HEK293 (cell line): Measurements from ENCODE around the gene CMBL.
A peak's percentile ranks its signal among the peaks of the same experiment; 100 is the strongest.

ENCODE experiments used
- AEBP2 ChIP-seq: fragments of 450-650 bp; formaldehyde crosslinking; IDR thresholded peaks from 2 replicates; pipeline ENCODE4 v1.5.1; 2016; ENCODE audit warnings: missing biosample characterization, missing genetic modification characterization, borderline replicate concordance
- GFI1B ChIP-seq: fragments of 450-650 bp; formaldehyde crosslinking; IDR thresholded peaks from 2 replicates; pipeline ENCODE4 v1.5.1; 2016; ENCODE audit warnings: missing biosample characterization, missing genetic modification characterization
- HOXD13 ChIP-seq: sonication (generic); formaldehyde crosslinking; IDR thresholded peaks from 2 replicates; pipeline ENCODE4 v1.8.0; 2022; ENCODE audit warnings: missing genetic modification reagents, borderline replicate concordance
- KLF16 ChIP-seq: fragments of 450-650 bp; formaldehyde crosslinking; IDR thresholded peaks from 2 replicates; pipeline ENCODE4 v1.5.1; 2017; ENCODE audit warnings: missing biosample characterization, missing genetic modification characterization
- OSR2 ChIP-seq: fragments of 450-650 bp; formaldehyde crosslinking; IDR thresholded peaks from 2 replicates; pipeline ENCODE4 v1.5.1; 2016; ENCODE audit warnings: missing biosample characterization, missing genetic modification characterization
- REPIN1 ChIP-seq: fragments of 450-650 bp; formaldehyde crosslinking; IDR thresholded peaks from 2 replicates; pipeline ENCODE4 v1.5.1; 2017; ENCODE audit warnings: missing biosample characterization, missing genetic modification characterization, low read depth
- SCRT1 ChIP-seq: fragments of 450-650 bp; formaldehyde crosslinking; IDR thresholded peaks from 2 replicates; pipeline ENCODE4 v1.5.1; 2016; ENCODE audit warnings: missing biosample characterization, missing genetic modification characterization, borderline replicate concordance
- SCRT2 ChIP-seq: fragments of 450-650 bp; formaldehyde crosslinking; IDR thresholded peaks from 2 replicates; pipeline ENCODE4 v1.5.1; 2016; ENCODE audit warnings: missing biosample characterization, missing genetic modification characterization
- SP3 ChIP-seq: fragments of 450-650 bp; formaldehyde crosslinking; IDR thresholded peaks from 2 replicates; pipeline ENCODE4 v1.5.1; 2016; ENCODE audit warnings: missing biosample characterization, missing genetic modification characterization
- YY2 ChIP-seq: fragments of 450-650 bp; formaldehyde crosslinking; IDR thresholded peaks from 2 replicates; pipeline ENCODE4 v1.5.1; 2016; ENCODE audit warnings: missing biosample characterization, missing genetic modification characterization
- ZBTB26 ChIP-seq: fragments of 450-650 bp; formaldehyde crosslinking; optimal IDR thresholded peaks from 2 replicates; pipeline ENCODE3; 2016; ENCODE audit warnings: missing biosample characterization, mild to moderate bottlenecking, missing genetic modification characterization
- ZBTB8A ChIP-seq: fragments of 450-650 bp; formaldehyde crosslinking; IDR thresholded peaks from 2 replicates; pipeline ENCODE4 v1.5.1; 2016; ENCODE audit warnings: missing biosample characterization, missing genetic modification characterization
- ZFP41 ChIP-seq: fragments of 450-650 bp; formaldehyde crosslinking; IDR thresholded peaks from 2 replicates; pipeline ENCODE4 v1.5.1; 2016; ENCODE audit warnings: missing biosample characterization, missing genetic modification characterization, borderline replicate concordance
- ZNF121 ChIP-seq: fragments of 450-650 bp; formaldehyde crosslinking; IDR thresholded peaks from 2 replicates; pipeline ENCODE4 v1.5.1; 2016; ENCODE audit warnings: missing biosample characterization, missing genetic modification characterization
- ZNF18 ChIP-seq: fragments of 450-650 bp; formaldehyde crosslinking; IDR thresholded peaks from 2 replicates; pipeline ENCODE4 v1.5.1; 2016; ENCODE audit warnings: missing biosample characterization, missing genetic modification characterization
- ZNF202 ChIP-seq: fragments of 450-650 bp; formaldehyde crosslinking; IDR thresholded peaks from 2 replicates; pipeline ENCODE4 v1.5.1; 2016; ENCODE audit warnings: missing biosample characterization, missing genetic modification characterization, borderline replicate concordance
- ZNF221 ChIP-seq: fragments of 450-650 bp; formaldehyde crosslinking; IDR thresholded peaks from 2 replicates; pipeline ENCODE4 v1.5.1; 2017; ENCODE audit warnings: missing biosample characterization, missing genetic modification characterization, borderline replicate concordance
- ZNF239 ChIP-seq: fragments of 450-650 bp; formaldehyde crosslinking; IDR thresholded peaks from 2 replicates; pipeline ENCODE4 v1.5.1; 2016; ENCODE audit warnings: missing biosample characterization, missing genetic modification characterization
- ZNF324 ChIP-seq: fragments of 450-650 bp; formaldehyde crosslinking; IDR thresholded peaks from 2 replicates; pipeline ENCODE4 v1.5.1; 2016; ENCODE audit warnings: missing biosample characterization, missing genetic modification characterization
- ZNF362 ChIP-seq: fragments of 450-650 bp; formaldehyde crosslinking; IDR thresholded peaks from 2 replicates; pipeline ENCODE4 v1.5.1; 2016; ENCODE audit warnings: missing biosample characterization, missing genetic modification characterization
- ZNF366 ChIP-seq: fragments of 450-650 bp; formaldehyde crosslinking; conservative IDR thresholded peaks from 2 replicates; pipeline ENCODE4 v1.5.1; 2016; ENCODE audit warnings: missing biosample characterization, missing genetic modification characterization
- ZNF398 ChIP-seq: fragments of 450-650 bp; formaldehyde crosslinking; IDR thresholded peaks from 2 replicates; pipeline ENCODE4 v1.5.1; 2017; ENCODE audit warnings: missing biosample characterization, missing genetic modification characterization
- ZNF433 ChIP-seq: fragments of 450-650 bp; formaldehyde crosslinking; IDR thresholded peaks from 2 replicates; pipeline ENCODE4 v1.5.1; 2016; ENCODE audit warnings: missing biosample characterization, missing genetic modification characterization, low read depth
- ZNF501 ChIP-seq: fragments of 450-650 bp; formaldehyde crosslinking; IDR thresholded peaks from 2 replicates; pipeline ENCODE4 v1.5.1; 2016; ENCODE audit warnings: missing biosample characterization, missing genetic modification characterization
- ZNF513 ChIP-seq: fragments of 450-650 bp; IDR thresholded peaks from 2 replicates; pipeline ENCODE4 v1.5.1; 2018; ENCODE audit warnings: missing biosample characterization, missing genetic modification characterization
- ZNF548 ChIP-seq: fragments of 450-650 bp; formaldehyde crosslinking; IDR thresholded peaks from 2 replicates; pipeline ENCODE4 v1.5.1; 2016; ENCODE audit warnings: missing biosample characterization, missing genetic modification characterization
- ZNF555 ChIP-seq: fragments of 450-650 bp; formaldehyde crosslinking; conservative IDR thresholded peaks from 2 replicates; pipeline ENCODE4 v1.5.1; 2017; ENCODE audit warnings: missing biosample characterization, mild to moderate bottlenecking, missing genetic modification characterization, inconsistent platforms
- ZNF561 ChIP-seq: fragments of 450-650 bp; IDR thresholded peaks from 2 replicates; pipeline ENCODE4 v1.5.1; 2018; ENCODE audit warnings: missing biosample characterization, missing genetic modification characterization, borderline replicate concordance
- ZNF596 ChIP-seq: fragments of 450-650 bp; IDR thresholded peaks from 2 replicates; pipeline ENCODE4 v1.5.0; 2018; ENCODE audit warnings: missing biosample characterization, mild to moderate bottlenecking, missing genetic modification characterization, moderate library complexity
- ZNF626 ChIP-seq: fragments of 450-650 bp; sonication (Bioruptor Pico); formaldehyde crosslinking; IDR thresholded peaks from 2 replicates; pipeline ENCODE4 v1.5.1; 2018; ENCODE audit warnings: missing biosample characterization, missing genetic modification characterization, inconsistent platforms
- ZNF785 ChIP-seq: fragments of 450-650 bp; formaldehyde crosslinking; IDR thresholded peaks from 2 replicates; pipeline ENCODE4 v1.5.1; 2016; ENCODE audit warnings: missing biosample characterization, missing genetic modification characterization
- ZNF791 ChIP-seq: fragments of 450-650 bp; formaldehyde crosslinking; IDR thresholded peaks from 2 replicates; pipeline ENCODE4 v1.5.1; 2016; ENCODE audit warnings: missing biosample characterization, missing genetic modification characterization

Gene CMBL

GRCh38 chr5:10249948-10250805, 57.5 kb downstream of the CMBL start, which contains the start of gene CCT5 (continued):
- TF ChIP-seq ZNF791 (no peak), ZNF398 (tag by site-specific recombination) (no peak), REPIN1 (tag by site-specific recombination) (0 out of 2 replicates have a peak, but pooled peaks have one; percentile 19), ZNF239 (no peak), ZNF18 (tag by site-specific recombination) (no peak), HOXD13 (CRISPR knock-in tag) (no peak), ZNF596 (tag by site-specific recombination) (no peak), ZNF513 (tag by site-specific recombination) (no peak; the same call in 1 of the 2 replicates), AEBP2 (no peak), ZBTB8A (tag by site-specific recombination) (peak; percentile 54), ZNF121 (tag by site-specific recombination) (peak; percentile 62), ZNF561 (tag by site-specific recombination) (0 out of 2 replicates have a peak, but pooled peaks have one; percentile 17), SP3 (tag by site-specific recombination) (peak; percentile 56), ZNF324 (tag by site-specific recombination) (no peak), ZBTB26 (tag by site-specific recombination) (peak; percentile 58), ZFP41 (tag by site-specific recombination) (no peak), ZNF433 (tag by site-specific recombination) (no peak), OSR2 (tag by site-specific recombination) (no peak), ZNF362 (tag by site-specific recombination) (peak; percentile 100), GFI1B (tag by site-specific recombination) (no peak), ZNF548 (tag by site-specific recombination) (no peak), ZNF366 (tag by site-specific recombination) (no peak), KLF16 (tag by site-specific recombination) (peak; percentile 60; the same call in 1 of the 2 replicates), ZNF221 (tag by site-specific recombination) (no peak), ZNF501 (tag by site-specific recombination) (peak; percentile 57; the same call in 1 of the 2 replicates), ZNF626 (tag by site-specific recombination) (no peak), YY2 (tag by site-specific recombination) (peak; percentile 71), SCRT2 (tag by site-specific recombination) (peak; percentile 84), ZNF555 (tag by site-specific recombination) (no peak), SCRT1 (tag by site-specific recombination) (peak; percentile 57; the same call in 1 of the 2 replicates), ZNF202 (tag by site-specific recombination) (no peak), ZNF785 (no peak)
